ENCODE data around the gene SFMBT2. TPM values are rescaled to one million over a fixed set of nuclear protein-coding genes. Genes with fewer than 3 reads are reported as not detected.

SFMBT2 gene
- polyA plus RNA-seq, 3 donors, result 7.0 to 7.9 (median 7.9) TPM

DNA sequence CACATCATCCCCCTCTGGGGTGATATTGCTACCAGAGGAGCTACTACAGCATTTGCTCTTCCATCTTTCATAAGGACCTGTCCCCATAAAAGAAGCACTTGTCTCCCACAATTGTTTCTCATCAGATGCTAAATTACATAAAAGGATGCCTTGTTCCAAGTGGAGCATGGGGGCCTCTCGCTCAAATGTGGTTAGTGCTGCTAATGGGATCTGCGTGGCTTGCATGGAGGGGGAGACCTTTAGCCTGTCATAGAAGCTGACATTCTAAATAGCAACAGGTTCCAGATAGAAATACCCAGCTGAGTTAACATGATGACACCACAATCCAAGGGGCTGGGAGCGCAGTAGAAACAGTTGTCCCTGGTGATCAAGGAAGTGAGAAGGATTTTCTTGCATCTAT is 257.9 kb downstream of the SFMBT2 start:
- DNase-seq (ENCODE audit: extremely low read depth in 1 of 11, low read depth in 9 of 11, low spot score in 4 of 11), result no peak

DNA sequence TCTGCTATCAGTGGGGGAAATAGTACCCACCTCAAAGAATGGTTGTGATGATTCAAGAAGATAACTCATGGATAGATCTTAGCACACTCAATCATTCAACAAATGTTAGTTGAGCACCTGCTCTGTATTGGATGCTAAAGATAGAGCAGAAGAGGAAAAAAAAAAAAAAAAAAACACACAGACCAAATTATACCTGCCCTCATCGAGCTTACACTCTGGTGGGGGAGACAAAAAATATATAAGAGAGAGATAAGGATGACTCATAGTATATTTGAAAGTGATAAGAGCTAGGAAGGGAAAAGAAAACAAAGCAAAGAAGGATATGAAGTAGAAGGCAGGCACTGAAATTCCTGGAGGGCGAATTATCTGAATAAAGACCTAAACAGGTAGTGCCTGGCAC is 258.5 kb downstream of the SFMBT2 start:
- no peak for DNase-seq (ENCODE audit: extremely low read depth in 1 of 11, low read depth in 9 of 11, low spot score in 4 of 11)

DNA sequence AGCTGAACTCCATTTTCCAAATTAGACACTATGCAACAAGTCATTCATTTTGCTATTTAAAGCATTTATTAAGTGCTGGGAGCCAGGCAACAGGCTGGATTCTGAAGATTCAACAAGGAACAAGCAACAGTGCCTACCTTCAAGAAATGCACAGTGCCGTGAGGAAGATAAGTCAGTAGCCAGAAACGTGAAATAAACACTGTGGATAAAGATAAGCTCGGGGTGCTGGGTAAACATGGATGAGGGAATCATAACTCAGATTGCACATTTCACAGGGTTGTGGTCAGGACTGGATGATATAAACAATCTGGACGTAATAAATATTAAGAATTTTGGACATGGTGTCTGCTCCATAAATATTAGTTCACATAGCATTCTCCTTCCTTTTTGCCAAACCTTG is 259.3 kb downstream of the SFMBT2 start:
- DNase-seq (ENCODE audit: extremely low read depth in 1 of 11, low read depth in 9 of 11, low spot score in 4 of 11), result no peak

DNA sequence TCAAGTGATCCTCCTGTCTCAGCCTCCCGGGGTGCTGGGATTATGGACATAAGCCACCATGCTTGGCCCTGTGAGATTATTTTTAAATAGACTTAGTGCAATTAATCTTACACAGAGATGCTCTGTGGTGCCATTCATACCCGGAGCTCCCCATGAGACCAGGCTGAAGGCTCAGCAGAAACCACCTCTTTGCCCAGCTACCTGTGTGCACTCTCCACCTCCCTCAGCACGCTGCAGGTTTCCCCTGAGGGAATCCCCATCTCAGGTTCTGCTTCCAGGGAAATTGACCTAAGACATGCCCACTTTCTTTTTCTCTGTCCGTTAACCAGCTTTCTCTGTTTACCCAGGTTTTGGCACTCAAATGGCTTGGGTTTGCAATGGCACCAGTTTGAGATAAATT is 260.5 kb downstream of the SFMBT2 start:
- no peak for DNase-seq (ENCODE audit: extremely low read depth in 1 of 11, low read depth in 9 of 11, low spot score in 4 of 11)

DNA sequence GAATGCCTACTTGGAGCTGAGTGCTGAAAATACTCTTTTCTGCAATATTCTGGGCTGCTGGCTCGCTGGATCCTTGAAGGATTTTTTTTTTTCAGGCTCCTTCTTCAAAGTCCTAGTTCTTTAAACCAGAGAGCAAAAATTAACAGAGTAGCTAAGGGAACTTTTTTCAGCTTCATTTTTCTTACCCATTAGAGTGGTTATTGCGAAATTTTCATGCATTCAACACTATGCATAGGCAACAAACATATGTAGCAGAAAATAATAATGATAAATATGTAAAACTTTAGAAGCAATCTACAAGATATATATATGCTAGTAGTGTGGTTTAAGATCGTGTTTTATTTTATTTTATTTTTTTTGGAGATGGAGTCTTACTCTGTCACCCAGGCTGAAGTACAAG is 264.6 kb downstream of the SFMBT2 start:
- no peak for DNase-seq (ENCODE audit: extremely low read depth in 1 of 11, low read depth in 9 of 11, low spot score in 4 of 11)

DNA sequence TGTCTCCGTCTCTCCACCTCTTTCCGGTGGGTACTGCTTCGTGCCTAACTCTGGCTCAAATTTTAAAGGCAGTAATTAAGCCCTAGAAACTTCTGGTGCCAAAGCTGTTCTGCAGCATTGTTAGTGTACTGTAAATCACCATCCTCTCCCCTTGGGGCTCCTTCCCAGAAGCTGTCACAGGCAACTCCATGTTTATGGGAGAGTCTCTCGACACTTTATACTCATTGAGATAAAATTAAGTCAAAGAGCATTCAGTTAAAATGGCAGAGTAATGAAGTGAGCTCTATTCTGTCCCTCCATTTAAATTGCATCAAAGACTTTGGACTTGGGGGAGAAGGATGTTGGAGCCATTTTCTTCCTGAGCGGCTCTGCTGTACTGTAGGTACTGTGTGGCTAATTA is 274.8 kb downstream of the SFMBT2 start:
- DNase-seq (ENCODE audit: extremely low read depth in 1 of 11, low read depth in 9 of 11, low spot score in 4 of 11), result peak in 1 of 11 donors; percentile 8

DNA sequence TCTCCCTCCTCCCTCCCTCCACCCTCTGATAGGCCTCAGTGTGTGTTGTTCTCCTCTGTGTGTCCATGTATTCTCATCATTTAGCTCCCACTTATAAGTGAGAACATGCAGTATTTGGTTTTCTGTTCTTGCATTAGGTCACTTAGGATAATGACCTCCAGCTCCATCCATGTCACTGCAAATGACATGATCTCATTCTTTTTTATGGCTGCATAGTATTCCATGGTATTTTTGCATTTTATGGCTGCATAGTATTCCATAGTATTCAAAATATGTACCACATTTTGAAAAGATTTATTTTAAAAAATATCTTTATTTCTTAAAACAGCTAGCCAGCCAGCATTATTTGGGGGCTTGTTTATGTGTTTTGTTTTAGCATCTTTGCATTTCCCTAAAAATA is 275.6 kb downstream of the SFMBT2 start:
- DNase-seq (ENCODE audit: extremely low read depth in 1 of 11, low read depth in 9 of 11, low spot score in 4 of 11), result no peak

DNA sequence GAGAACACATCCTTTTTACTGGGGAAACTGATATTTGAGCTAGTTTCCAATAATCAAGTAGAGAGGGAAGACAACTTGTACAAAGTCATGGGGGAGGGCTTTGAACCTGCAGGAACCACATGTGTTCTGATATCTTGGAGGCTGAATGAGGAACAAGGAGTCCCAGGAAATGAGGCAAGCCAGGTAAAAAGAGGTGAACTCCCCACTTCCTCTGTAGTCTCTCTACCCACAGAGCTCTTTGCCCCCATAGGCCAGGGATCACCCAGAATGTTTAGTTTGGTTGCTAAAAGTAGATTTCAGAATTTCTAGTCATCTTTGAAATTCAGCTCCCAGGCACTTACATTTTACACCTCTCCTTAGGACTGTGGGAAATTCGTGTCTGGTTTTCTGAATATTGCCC is 276.4 kb downstream of the SFMBT2 start:
- no peak for DNase-seq (ENCODE audit: extremely low read depth in 1 of 11, low read depth in 9 of 11, low spot score in 4 of 11)

DNA sequence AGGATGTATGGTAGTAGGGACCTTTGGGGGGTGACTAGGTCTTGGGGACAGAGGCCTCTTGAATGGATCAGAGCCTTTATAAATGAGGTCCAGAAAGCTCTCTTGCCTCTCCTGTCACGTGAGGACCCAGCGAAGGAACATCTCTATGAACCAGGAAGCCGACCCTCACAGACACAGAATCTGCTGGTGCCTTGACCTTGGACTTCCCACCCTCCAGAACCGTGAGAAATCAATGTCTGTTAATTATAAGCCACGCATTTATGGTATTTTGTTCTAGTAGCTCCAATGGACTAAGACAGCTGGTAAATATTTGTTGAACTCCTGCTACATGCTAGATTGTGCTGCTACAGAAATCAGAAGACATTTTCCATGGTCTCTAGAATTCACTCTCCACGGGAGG is 276.9 kb downstream of the SFMBT2 start:
- DNase-seq (ENCODE audit: extremely low read depth in 1 of 11, low read depth in 9 of 11, low spot score in 4 of 11), result no peak

DNA sequence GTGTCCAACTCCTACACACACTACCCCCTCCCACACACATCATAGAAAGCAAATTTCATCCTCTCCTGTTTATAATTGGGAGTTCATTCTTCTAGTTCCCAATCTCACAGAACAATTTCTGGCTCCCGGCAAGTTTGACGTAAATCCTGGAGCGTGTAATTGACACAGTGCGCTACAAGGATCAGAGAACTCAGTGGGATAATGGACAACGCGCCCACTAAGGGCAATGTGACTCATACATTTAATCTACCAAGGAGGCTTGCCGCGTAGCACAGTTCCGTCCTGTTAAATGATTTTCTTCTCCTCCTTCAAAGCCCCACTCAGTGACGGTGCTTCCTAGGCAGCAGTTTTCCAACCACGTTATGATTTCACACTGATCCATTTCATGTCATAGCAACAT is 277.6 kb downstream of the SFMBT2 start:
- peak in 1 of 11 donors; percentile 1 for DNase-seq (ENCODE audit: extremely low read depth in 1 of 11, low read depth in 9 of 11, low spot score in 4 of 11)

DNA sequence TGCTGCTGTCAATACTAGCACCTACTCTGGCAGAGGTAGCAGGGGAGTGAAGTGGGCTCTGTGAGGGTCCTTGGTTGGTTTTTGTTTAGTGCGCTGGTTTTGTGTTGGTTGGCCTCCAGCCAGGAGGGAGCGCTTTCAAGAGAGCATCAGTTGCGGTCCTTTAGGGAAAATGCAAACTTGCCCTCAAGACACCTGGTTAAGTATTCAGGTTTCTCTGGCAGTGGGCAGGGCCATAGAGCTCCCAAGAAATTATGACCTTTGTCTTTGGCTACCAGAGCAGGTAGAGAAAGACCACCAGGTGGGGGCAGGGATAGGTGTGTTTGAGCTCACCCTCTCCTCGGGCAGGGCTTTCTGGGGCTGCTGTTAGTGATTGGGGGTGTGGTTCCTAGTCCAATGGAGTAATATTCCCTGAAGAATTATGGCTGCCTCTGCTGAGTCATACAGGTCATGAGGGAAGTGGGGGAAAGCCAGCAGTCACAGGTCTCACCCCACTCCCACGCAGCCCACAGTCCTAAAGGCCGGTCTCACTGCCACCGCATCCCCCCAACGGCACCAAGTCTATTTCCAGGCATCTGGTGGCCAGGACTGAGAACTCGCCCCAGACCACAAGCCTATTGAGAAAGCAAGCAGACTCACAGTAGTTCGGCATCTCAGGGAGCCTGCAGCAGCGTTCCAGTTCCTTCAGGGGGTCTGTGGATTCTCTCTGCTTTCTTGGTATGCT is 280.5 kb downstream of the SFMBT2 start:
- no peak for DNase-seq (ENCODE audit: extremely low read depth in 1 of 11, low read depth in 9 of 11, low spot score in 4 of 11)

DNA sequence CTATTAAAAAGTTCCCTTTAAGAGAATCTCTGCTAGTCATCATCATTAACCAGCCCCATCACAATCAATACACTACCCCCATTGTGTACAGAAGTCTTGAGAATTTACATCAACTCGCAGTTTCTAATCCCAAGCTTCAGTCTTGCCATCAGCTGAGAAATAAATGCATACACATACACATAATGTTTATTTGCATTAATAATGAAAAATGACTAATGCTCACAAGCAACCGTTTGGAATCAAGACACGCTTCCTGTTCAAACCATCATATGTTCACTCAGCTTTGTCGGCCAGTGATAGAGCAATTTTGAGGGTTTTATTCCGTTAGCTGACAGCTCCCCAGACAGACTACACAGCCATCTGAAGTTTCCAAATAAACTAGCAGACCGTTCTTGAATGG is 287.1 kb downstream of the SFMBT2 start:
- DNase-seq (ENCODE audit: extremely low read depth in 1 of 11, low read depth in 9 of 11, low spot score in 4 of 11), result no peak

DNA sequence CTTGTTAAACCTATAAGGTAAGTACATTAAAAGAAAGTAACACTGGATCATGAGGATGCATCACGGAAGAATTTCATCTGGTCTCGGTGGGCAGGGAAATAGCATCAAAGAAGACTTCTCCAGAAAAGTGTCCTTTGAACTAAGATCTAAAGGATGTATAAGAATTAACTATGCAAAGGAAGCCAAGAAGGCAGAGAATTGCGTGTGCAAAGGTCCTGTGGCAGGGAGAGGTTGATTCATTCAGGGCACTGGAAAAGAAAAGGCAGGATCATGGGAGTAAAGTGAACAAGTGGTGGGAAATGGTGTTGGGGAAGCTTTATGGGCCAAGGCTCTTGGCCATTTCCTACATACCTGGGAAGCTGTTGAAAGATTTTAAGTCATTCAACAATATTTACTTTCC is 288.3 kb downstream of the SFMBT2 start:
- no peak for DNase-seq (ENCODE audit: extremely low read depth in 1 of 11, low read depth in 9 of 11, low spot score in 4 of 11)

DNA sequence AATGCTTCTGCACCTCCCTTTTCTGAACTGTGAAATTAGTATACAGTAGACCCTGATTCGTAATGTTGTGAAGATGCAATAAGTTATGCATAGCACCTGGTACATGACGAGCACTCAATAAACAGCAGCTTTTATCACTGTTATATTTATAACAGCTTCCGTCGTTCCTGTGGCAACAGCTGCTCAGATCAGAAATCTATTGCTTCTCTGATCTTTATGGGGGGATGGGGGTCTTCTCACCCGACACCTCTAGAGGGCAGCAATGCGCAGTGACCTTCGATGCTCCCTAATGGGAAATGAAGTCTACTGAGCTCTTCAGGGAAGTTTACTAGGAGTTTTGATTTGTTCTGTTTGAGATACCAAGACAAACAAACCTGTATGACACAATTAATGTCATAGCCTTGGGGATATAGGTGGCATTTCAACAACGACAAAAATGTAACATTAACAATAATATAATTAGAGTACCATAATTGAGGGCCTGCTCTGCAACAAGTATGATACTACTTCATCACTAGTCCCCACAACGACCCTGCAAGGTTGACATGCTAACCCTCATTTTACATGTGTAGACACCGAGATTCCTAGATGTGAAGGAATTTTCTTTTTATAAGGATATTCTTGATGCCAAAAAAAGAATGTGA is 289.6 kb downstream of the SFMBT2 start:
- DNase-seq (ENCODE audit: extremely low read depth in 1 of 11, low read depth in 9 of 11, low spot score in 4 of 11), result peak; percentile 17 to 51 (median 27)

DNA sequence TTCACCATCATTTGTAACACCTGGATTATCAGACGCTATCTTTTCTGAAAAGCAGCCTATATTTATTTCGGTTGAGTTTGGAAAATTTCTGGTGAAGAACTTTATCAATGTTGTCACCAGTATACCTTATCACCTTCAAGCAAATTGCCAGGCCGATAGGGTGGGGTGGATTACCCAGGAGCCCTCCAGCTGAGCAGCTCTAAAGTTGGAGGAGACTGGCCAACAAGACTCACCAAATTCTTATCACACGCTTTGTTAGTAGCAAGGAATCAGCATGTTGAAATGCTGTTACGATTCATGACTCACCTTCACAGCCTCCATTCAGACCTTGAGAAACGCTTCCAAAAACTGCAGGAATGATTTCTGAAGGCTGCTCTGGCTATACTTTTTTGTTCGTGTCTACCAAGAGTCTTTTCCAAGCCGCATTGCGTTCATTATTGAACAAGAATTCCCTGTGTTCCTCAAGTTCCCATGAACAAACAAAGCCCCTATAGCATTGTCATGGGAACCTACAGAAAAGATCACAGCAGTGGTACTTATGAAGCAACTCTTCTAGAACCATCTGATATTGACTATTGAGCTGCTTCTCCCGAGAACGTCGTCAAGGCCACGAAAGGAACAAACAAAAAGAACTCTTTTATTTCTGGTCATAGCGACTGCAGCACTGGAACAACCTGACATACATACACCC is 291.4 kb downstream of the SFMBT2 start:
- no peak for DNase-seq (ENCODE audit: extremely low read depth in 1 of 11, low read depth in 9 of 11, low spot score in 4 of 11)

DNA sequence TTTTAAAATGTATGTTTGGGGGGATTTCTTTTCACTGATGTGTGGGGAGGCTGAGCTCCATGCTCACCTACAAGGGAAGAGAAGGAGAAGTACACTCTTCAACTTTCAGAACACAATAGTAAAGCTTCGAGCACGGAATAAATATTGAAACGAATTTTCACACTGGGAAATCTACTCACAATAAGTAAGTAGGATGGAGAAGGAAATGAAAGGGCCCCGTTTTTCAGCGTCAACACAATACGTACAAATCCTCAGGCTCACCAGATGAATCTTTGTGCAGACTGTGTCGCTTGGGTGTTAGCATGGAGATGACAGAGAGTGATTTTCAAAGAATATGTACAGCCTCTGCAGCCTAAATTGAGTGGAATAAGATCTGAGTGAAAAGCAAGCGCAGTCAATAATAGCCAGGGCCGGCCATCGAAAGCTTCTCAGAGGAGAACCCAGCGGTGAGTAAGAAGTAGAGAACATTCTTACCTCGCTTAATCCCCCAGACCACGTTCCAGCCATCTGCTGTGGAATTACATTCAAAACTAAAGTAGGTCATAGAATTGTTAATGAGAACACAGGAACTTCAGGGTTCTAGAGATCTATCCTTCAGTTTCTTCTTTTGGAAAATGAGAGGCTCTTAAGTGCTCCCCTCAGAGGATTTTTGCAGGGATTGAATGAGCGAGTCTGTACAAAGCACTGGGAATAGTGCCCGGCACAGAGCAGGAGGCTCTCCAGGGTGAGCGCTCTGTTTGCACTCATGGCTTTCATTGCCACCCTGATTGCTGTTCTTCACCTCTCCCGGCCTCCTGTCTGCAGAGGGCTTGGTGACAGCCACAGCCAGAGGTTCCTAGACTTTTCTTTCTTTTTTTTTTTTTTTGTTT is 292.8 kb downstream of the SFMBT2 start:
- DNase-seq (ENCODE audit: extremely low read depth in 1 of 11, low read depth in 9 of 11, low spot score in 4 of 11), result no peak

DNA sequence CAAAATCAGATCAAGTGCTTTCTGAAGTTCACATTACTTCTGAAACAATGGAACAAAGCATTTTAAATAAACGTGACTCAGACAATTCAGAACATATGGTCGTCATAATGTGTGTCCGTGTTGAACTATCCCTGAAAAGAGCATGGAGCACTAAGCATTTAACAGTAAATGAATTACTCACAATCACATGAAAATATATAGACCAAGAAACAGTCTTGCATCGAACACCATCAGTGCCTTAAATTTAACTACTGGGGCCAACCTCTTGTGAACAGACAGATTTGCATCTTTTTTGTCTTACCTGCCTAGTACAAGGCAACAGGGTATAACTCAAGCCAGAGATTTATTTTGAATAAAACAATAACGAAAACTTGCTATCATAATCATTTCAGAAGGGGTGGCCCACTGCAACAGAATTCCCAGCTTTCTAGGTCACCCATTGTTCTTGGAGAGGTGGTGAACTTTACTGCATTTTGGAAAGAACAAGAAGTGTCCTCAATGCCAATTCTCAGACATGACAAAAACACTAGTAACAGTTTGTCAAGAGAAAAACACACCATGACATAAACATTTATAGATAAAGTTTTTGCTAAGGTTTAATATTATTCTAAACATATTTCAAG is 293.5 kb downstream of the SFMBT2 start:
- no peak for DNase-seq (ENCODE audit: extremely low read depth in 1 of 11, low read depth in 9 of 11, low spot score in 4 of 11)

DNA sequence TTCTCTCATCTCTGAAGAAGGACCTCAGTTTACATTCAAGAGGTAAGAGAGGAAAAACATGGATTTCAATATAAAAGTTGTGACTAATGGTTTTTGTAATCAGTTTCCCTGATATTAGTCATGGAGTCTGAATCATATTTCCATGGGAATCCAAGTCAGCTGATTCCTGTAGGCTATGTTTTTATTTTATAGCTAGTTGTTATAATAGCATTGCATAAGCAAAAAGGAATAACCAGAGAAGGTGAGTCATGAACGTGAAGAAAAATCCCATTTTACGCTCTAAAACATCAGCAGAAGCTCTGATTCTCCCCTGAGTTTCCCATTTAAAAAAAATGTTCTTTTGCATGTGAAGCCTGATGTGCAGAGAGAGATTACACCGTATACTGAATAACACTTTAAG is 299.3 kb downstream of the SFMBT2 start:
- DNase-seq (ENCODE audit: extremely low read depth in 1 of 11, low read depth in 9 of 11, low spot score in 4 of 11), result no peak

DNA sequence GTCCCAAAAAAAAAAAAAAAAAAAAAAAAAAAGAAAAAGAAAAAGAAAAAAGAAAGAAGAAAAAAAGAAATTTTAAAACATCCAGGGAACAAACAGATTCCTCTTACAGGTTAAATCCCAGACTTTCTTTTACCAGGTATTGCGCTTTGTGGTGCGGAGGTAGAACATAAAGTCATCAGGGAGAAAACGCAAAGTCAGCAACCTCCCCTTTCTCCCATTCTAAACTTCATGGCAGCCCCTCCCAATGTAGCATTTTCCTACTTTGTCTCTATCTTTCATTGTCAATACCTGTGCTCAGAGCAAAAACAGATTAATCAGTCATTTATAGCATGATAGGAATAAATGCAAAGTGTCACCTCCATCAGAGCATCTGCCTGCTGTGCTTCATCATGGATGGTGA is 299.7 kb downstream of the SFMBT2 start:
- DNase-seq (ENCODE audit: extremely low read depth in 1 of 11, low read depth in 9 of 11, low spot score in 4 of 11), result no peak
